Gastroesophageal sphincter (tissue), 3 donors: ENCODE measurements around the gene CADPS2.

ENCODE experiments used
- CTCF ChIP-seq, 4 experiments: fragments of 200-600 bp in 2 of 4; fragments of 450-650 bp in 2 of 4; sonication (generic) in 1 of 4; IDR thresholded peaks; one replicate each; pipeline ENCODE4 v1.5.1; 2017 to 2019; ENCODE audit warnings: antibody characterized with exemption in 4 of 4, mild to moderate bottlenecking in 2 of 4, moderate library complexity in 2 of 4
- EP300 ChIP-seq: sonication (generic); formaldehyde crosslinking; IDR thresholded peaks from one replicate; pipeline ENCODE4 v1.6.1; 2017; ENCODE audit warnings: antibody characterized with exemption, mild to moderate bottlenecking
- POLR2A ChIP-seq, 2 donors: fragments of 450-650 bp; IDR thresholded peaks; one replicate each; pipeline ENCODE4 v1.6.1; 2017; ENCODE audit warnings: antibody characterized with exemption in 2 of 2, mild to moderate bottlenecking in 2 of 2, moderate library complexity in 1 of 2
- POLR2AphosphoS5 ChIP-seq: sonication (generic); formaldehyde crosslinking; IDR thresholded peaks from one replicate; pipeline ENCODE4 v1.6.1; 2017; ENCODE audit warnings: antibody characterized with exemption

DNA sequence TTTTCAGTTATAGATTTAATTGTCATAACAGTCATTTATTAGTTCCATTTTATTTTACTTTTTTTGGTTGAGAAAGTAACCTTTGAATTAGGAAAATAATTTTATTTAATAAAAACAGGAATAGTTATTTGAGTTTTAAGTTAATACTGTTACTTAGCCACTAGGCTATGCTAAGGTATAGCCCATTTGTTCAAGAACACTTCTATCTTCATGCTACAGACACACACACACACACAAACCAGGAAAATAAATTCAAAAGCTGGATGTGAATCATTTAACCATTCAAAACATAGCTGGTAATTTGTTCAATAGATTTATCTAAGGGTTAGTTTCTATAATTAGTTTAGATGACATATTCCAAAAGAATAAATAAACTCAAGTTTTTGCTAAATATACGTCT is 335.7 kb downstream of the CADPS2 start:
- no peak for TF ChIP-seq POLR2A (IDR thresholded peaks at IDR 0.05)
- TF ChIP-seq POLR2AphosphoS5 = no peak
- no peak for TF ChIP-seq CTCF (IDR thresholded peaks at IDR 0.05)
- no peak for TF ChIP-seq EP300
